Right ventricle myocardium inferior (tissue), 1 donor: Measurements from ENCODE around the gene AKAP1. TPM values are rescaled to one million over a fixed set of nuclear protein-coding genes. Genes with fewer than 3 reads are reported as not detected.

Source experiments
- ATAC-seq: fragments of 200-7000 bp; cut with Tn5 transposase; one replicate; pipeline ENCODE4 v1.9.1; 2020; ENCODE audit warnings: mild to moderate bottlenecking, moderate library complexity
- DNase-seq: peaks from one replicate; pipeline ENCODE4 v3.0.0; 2021; ENCODE audit errors: missing footprints
- intact Hi-C: fragments of 100-400 bp; cut with DNase I; formaldehyde crosslinking; loops from one replicate; pipeline ENCODE4 v1.11.0; 2022
- total RNA-seq: library from RNA; stranded (reverse); fragmentation: NEBNext Ultra II Directional; extraction: Animal tissue kit (Norgen Biotek cat#: 25700); gene quantifications from one replicate; pipeline ENCODE4 v1.2.1, GENCODE V29; 2021
- donor health status: DM: no; HTN: yes; CAD: no; lungs with severe emphysema.

Gene AKAP1
- total RNA-seq, 1 donor from 2014 or later = 226 TPM

DNA sequence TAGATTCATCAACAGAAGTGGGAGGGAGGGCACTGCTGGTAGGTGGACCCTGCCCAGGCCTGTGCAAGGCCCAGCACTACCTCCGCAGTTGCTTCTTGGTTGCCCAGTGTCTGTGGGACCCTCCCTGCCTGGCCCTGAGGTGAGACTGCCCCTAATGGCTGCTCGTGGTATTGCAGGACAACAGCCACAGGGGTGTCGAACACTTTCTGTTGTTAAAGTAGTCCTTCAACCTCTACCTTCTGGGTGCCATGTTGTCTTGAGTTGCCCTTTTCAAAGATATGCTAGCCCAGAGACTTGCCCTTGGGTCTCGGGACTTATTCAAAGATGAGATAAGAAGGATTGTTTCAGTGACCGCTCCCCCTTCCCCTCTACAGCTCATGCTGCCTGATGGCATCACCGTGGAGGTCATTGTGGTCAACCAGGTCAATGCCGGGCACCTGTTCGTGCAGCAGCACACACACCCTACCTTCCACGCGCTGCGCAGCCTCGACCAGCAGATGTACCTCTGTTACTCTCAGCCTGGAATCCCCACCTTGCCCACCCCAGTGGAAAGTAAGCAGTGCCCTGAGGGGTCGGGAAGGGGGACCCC is 29.1 kb downstream of the AKAP1 start:
- ATAC-seq (no peak), DNase-seq (no peak)
- intact Hi-C loops = loop anchor here (5.0 to 10.0 kb wide), 3 partner anchors 62 to 881 kb away; no protein-coding TSS in a partner anchor

DNA sequence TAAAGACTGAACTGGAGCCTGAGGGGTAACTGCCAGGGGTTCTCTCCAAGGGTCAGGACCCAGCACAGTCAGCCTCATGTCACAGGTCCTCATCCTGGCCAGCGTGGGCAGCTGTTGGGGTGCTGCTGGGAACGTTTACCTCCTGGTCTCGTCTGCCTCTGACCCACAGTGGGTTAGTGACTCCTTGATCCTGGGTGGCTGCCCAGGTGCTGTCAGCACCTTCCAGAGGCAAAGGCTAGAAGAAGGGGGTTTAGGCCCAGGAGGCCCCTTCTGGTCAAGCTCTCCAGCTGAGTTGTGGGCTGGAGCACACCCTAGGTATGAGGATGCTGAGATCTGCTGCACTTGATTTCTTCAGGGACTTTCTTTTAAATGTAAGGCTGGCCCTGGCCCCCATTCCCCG is 30.3 kb downstream of the AKAP1 start:
- intact Hi-C loops = loop anchor here (10.0 kb wide), 1 partner anchor 879 kb away; no protein-coding TSS in a partner anchor
- ATAC-seq = no peak

DNA sequence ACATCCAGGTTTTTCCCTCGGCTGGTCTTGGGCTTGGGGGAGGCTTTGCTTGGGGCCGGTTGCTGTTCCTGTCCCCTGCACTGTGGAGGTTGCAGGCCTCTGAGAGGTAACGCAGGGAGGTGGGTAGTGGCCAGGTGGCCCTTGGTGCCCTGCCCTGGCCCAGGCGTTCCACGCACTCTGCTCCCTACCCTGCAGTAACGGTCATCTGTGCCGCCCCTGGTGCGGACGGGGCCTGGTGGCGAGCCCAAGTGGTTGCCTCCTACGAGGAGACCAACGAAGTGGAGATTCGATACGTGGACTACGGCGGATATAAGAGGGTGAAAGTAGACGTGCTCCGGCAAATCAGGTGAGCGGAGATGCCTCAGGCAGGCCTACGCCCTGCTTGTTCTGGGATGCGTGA is 30.9 kb downstream of the AKAP1 start:
- DNase-seq (no peak), ATAC-seq (no peak)
- intact Hi-C loops = loop anchor here (10.0 kb wide), 1 partner anchor 879 kb away; no protein-coding TSS in a partner anchor

More for the DNA sequence above, 30.3 kb downstream of the AKAP1 start:
- no peak for DNase-seq

DNA sequence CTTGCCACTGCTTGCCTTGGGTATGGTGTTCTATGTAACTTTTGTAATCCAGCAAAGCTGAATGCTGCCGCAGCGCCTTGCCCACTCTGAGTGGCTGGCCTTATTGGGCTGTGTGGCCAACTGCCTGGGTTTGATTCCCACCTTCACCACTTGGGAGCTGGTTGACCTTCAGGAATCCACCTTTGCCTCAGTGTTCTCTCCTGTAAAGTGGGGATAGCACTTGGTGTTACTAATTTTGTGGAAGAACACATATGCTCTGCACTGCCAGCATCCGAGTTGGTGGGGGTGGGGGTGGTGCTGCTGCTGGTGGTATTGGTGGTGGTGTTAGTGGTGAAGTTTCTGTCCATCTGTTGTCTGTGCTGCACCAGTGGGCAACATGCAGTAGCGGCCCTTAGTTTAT is 32.8 kb downstream of the AKAP1 start:
- DNase-seq (no peak), ATAC-seq (no peak)
- intact Hi-C loops = loop anchor here (10.0 kb wide), 1 partner anchor 877 kb away; no protein-coding TSS in a partner anchor

DNA sequence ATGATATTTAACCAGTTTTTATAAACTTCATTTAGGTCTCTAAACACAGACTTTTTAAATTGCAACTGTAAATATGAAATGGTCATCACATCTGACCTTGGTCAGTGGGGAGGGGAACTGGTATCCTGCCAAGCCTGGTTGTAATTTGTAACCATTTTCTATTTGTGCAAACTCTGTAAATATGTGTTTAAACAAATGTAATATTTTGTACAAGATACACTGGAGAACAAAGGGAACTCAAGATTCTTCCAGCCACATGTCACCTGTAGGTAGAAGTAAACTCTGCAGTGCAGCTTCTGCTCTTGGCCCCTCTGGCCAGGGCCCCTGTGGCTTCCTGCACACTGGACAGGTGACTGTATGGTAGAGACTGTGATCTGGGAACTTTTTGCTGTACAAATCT is 35.8 kb downstream of the AKAP1 start:
- intact Hi-C loops = no loop called here
- DNase-seq = no peak
- no peak for ATAC-seq

DNA sequence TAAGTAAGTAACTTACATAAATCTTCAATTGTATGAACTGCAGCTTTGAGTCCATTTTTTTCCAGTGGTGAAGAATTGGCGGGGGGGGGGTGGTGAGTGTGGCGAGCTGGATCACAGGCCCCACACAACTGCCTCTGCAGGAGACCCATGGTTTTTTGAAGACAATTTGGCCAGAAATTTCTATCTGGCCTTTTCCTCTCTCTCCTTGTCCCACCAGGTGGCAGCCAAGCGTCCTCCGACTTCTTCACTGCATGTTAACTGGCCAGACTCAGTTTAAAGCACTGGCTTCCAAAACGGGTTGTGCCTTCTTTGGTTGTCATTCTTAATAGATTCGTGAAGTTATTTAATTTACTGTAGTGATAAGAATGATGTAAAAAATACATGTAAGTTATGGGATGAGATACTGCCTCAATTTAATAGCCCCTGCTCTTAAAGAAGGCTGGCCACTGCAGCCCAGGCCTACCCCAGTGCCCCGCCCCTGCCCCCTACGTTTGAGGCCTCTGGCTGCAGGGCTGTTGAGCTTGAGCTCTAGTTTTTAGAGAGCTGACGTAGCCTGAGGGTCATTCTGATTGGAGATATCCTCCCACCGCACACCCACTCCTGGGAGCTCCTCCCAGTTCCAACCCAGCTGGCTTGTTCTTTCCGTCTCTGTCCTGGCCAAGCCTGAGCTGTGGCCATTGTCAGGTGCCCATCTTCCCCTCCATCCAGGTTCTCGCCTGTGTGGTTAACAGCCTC is 36.4 kb downstream of the AKAP1 start:
- DNase-seq (no peak), ATAC-seq (no peak)
- intact Hi-C loops = no loop called here

DNA sequence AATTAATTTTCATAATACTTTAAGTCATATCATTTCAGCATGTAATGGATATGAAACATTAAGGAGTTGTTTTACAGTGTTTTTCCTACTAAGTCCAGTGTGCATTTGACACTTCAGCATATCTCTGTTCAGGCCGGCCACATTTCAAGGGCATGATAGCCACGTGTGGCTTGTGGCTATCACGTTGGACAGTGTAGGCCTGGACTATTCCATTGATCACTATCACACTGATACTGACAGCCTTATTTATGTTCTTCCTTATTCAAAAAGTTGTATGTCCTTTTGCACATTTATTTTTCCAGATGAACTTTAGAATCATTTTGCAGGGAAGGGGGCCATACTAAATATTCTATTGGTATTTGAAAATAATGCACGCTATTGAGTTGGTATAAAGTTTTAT is 39.0 kb downstream of the AKAP1 start:
- intact Hi-C loops = no loop called here
- ATAC-seq (no peak), DNase-seq (no peak)

DNA sequence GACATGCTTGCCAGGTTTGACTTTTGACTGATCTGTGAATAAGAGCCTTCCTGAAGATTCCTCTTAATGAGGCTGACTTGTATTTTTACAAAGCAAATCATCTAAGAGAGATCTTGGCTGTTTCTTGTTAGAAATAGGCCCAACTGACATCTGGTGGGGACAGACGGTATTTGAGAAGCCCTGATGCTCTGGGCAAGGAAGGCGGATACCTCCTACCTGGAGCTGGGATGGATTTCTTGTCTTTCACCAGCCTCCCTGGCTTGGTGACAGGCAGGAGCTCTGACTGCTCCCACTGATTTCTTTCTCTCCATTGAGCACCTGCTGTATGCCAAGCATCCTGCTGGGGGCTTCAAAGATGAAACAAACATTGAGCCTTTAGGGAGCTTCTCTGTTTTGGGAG is 40.4 kb downstream of the AKAP1 start:
- intact Hi-C loops = loop anchor here (5.0 kb wide), 1 partner anchor 707 kb away; no protein-coding TSS in a partner anchor
- ATAC-seq (no peak), DNase-seq (no peak)

DNA sequence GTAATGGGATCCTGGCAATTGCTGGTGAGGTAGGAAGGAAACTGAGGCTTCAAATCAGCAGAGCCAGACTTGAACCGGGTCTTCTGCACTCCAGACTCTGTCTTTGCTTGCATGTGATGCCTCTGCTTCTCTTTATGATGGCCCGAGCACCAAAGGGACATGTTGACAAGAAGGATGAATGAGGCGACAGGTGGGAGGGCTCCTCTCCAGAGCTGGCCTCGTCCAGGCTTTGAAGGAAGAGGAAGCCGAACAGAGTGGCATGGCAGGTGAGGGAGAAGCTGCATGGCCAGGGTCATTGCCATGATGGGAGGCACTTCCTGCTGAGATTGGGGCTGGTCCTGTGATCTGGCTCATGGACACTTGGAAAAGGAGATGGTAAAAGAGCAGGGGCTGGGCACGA is 40.8 kb downstream of the AKAP1 start:
- intact Hi-C loops = loop anchor here (5.0 kb wide), 1 partner anchor 706 kb away; no protein-coding TSS in a partner anchor
- no peak for DNase-seq
- ATAC-seq = no peak

DNA sequence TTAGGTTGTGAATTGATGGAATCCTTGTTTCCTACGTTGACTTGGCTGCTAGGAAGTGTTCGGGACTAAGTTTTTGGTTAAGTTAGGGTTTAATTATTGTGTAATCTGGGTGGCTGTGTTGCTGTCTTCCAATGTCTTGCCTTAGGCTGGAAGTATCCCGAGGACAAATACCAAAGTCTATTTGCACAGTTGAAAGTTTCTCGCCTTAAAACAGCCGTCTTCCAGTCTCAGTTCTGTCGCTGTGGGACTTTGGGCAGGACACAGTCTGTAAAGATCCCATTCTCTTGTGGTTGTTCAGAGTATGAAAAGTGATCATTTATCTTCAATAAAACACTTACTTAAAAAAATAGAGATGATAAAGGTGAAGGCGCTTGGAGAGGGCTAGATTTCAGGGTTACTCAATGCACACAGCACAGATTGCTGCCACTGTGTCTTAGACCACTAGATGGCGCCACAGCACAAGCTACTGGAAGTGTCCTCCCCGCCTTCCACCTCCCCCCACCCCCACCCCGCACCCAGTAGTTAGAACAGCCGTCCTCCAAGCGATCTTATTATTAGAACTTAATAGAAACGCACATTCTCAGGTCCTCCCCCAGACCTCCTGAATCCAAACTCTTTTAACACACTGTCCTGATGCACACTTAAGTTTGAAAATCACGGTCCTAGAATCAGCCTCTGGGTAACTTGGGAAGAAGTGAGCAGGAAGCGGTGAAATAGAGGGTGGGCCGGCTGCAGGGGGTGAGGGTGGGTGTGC is 45.8 kb downstream of the AKAP1 start:
- peak; percentile 86 for ATAC-seq
- intact Hi-C loops = loop anchor here (2.0 to 5.0 kb wide), 4 partner anchors 111 to 981 kb away; no protein-coding TSS in a partner anchor
- peak; percentile 85 for DNase-seq

DNA sequence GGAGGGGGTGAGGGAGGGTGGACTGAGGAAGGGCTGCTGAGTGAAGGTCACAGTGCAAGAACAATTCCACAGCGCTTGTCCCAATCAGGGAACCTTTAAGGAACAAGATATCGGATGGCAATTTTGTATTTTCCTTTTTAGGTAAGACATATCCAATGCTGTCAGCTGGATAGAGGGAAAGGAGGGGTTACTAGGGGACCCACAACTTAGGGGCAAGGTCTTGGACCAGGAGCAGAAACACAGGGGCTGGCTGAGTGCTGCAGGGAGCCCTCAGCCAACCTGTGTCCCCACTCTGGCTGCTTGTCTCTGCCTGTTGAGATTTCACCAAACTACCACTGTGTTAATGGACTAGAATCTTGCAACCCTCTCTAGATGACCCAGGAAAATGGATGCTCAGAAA is 47.6 kb downstream of the AKAP1 start:
- ATAC-seq = no peak
- intact Hi-C loops = loop anchor here (5.0 kb wide), 3 partner anchors 110 to 980 kb away; no protein-coding TSS in a partner anchor
- DNase-seq = no peak

DNA sequence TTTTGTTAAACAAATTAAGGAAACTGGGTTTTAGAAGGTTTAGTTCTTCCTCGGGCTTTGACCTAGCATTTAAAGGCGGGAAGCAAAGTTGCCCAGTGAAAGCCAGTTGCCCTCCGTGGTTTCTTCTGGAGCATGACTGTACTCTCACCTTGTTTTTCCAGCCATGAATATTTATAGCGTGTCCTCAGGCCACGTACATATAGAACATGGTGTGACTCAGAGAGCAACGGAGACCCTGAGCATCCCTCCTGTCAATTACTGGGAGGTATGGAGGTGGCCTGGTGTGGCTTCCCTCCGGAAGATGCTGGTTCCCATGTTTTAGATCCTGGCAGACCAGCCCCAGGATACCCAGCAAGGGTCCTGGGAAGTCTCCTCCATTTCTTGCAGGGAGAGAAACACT is 48.4 kb downstream of the AKAP1 start:
- intact Hi-C loops = loop anchor here (5.0 kb wide), 3 partner anchors 109 to 979 kb away; no protein-coding TSS in a partner anchor
- ATAC-seq = no peak
- no peak for DNase-seq

DNA sequence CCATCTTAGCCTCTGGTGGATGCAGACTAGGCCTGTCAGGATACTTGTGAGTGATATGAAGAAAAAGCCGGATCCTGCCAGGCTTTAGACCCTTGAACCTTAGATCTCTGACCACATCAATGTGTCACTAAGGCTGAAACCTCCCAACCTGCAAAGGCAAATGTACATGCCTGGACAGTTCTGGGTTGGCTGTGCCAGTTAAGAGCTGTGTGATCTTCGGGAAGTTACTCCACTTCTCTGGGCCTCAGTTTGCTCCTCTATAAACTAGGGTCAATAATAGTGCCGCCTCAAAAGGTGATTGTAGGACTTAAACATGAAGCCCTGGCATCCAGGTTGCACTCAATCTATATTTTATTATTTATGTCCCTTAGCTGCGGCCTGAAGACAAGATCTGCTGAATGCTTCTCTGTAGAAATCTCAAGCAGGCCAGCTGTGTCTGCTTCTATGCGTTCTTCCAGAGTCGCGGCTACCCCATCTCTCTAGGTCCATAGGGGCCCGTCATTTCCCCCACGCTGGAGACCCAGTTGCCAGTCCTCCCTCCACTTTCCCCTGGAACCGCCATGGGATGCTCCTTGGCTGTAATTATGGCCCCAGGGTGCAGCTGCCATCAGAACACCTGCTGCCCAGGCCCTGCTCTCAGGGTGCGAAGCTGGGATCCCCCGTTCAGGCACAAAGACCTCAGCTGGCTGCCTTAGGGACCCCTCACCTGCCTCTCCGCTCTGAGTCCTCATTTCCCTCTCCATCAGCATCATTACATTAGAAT is 50.2 kb downstream of the AKAP1 start:
- no peak for ATAC-seq
- no peak for DNase-seq
- intact Hi-C loops = no loop called here

DNA sequence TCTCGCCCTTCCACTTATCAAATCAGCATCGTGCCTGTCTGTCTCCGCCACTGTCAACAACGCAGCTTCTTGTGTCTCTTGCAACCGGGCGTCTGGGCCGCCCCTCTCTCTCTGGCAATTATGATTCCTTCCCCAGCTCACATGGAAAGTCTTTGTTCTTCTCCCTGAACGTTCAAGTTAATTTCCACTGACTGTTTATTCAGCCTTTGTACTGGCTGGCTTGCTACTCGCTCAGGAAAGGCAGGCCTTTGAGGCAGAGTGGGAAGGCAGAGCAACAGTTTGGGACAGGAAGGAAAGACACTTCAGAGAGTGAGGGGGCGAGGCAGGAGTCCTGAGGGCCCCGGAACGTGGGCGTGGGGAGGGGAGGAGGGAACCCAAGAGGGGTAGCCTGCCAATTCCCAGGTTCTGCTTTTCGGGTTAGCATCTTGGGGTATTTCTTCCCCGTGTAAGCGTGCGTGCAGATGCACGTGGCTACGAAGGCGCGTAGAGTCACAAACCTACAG is 50.8 kb downstream of the AKAP1 start:
- DNase-seq (no peak), ATAC-seq (no peak)
- intact Hi-C loops = no loop called here

DNA sequence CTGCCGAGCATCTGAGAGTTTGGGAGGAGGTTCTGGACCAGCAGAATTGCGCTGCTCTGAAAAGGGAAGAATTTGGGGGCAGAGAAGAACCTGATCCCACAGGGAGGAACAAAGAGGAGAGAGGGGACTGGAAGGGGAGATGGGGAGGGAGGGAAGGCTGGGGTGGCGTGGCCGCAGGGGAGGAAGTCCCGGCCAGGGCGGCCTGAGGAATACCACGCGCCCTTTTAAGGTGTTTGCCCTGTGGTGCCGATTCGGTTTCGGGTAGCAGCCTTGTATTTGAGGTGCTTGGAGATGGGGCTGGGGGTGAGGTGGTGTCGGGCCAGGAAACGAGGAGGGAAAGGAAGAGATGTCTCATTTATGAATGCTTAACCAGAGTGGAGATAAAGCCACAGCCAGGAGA is 51.3 kb downstream of the AKAP1 start:
- no peak for DNase-seq
- no peak for ATAC-seq
- intact Hi-C loops = no loop called here

DNA sequence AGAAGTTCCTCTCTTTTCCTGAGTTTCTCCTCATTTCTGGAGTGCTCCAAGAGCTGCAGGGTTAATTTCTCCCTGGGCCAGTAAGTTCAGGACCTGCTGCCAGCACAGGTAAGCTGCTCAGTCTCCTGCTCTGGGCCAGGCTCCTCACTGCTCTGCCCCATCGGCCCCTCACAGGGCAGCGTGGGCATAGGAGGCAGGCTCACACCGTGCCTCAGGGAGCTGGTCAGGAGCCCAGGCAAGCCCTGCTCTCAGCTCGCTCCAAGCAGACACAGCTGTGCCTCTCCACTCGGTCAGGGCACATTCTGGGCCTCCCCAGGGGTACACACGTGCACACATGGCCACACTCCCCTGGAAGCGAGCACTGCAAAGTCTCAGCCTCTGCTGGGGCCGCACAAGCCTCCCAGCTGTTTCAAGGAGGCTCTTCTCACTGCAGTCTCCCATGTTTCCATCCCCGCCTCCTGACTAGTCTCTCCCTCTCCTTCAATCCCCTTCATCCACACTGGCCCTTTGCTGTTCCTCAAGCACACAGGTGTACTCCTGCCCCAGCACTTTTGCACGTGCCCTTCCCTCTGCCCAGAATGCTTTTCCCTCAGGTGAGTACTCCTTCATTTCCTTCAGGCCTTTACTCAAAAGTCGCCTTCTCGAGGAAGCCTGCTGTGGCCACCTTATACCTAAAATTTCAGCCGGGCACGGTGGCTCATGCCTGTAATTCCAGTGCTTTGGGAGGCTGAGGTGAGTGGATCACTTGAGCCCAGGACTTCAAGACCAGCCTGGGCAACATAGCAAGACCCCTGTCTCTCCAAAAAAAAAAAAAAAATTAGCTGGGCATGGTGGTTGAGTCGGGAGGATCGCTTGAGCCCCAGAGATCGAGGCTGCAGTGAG is 53.2 kb downstream of the AKAP1 start:
- no peak for ATAC-seq
- intact Hi-C loops = no loop called here
- DNase-seq = no peak

DNA sequence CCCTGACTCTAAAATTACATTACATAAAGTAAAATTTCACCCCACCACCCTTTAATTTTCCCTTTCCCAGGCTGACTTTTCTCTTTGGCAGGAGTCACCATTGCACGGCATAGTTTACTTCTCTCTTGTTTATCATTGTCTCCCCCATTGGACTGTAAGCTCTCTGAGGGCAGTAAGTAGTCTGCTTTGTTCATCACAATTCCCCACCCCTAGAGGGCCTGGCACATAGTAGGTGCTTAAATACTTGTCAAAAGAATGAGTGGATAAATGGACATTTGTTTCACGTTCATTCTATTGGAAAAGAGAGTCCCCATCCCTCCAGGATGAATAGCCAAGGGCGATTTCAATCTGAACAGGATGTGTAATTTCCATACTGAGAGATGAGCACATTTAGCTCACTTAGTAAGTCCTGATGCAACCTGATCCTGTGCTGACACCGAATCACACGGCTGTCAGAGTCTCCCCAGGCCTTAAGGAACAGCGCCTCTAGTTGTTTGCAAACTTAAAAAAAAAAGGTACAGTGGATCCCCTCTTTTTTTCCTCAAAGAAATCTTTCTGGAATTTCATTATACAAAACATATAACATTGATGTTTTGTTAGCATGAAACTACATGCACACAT is 54.0 kb downstream of the AKAP1 start:
- intact Hi-C loops = no loop called here
- DNase-seq (no peak), ATAC-seq (no peak)
